Superior temporal gyrus (tissue), 1 donor: ENCODE data around the gene ADGRV1.

Source experiments
- DNase-seq: peaks from one replicate; pipeline ENCODE4 v3.0.0-alpha.2; 2016; ENCODE audit errors: extremely low spot score

Gene ADGRV1

DNA sequence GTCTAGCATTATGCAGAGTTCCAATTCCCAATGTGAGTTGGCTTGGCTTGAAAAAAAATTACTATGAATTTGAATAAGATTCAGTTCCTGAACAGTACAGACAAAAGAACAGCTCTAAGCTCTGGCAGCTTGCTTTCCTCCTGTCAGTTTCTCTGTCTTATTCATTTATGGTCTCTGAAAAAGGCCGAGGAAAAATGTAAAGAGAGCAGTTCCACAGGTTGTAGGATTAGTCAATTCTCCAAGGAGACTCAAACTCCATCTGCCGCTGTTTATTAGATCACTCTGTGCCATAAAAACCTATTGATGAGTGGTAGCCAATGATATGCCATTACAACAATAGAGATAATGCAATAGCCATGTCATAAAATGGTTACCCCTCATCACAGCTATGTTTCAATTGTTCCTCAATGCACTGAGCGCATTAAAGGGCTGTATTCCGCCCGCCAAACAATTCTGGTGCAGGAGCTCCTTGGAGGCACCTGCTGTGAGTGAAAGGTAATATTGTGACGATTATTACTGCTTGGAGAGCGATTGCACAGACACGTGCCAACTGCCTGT is 636.3 kb downstream of the ADGRV1 start:
- no peak for DNase-seq

- DNase-seq, result no peak
Observed at GRCh38 chr5:91200692-91201091, 642.1 kb downstream of the ADGRV1 start.

DNA sequence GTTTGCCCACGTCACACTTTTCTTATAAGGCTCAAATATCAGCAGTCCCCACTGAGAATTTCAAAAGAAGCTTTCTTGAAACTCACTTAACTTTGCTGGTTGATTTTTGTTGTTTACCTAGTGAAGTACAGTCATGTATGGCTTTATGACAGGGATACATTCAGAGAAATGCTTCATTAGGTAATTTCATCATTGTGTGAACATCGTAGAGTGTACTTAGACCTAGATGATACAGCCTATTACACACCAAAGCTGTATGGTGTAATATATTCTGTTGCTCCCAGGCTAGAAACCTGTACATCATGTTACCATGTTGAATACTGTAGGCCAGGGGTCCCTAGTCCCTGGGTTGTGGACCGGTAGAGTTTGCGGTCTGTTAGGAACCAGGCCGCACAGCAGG is 647.5 kb downstream of the ADGRV1 start:
- DNase-seq, result no peak

DNA sequence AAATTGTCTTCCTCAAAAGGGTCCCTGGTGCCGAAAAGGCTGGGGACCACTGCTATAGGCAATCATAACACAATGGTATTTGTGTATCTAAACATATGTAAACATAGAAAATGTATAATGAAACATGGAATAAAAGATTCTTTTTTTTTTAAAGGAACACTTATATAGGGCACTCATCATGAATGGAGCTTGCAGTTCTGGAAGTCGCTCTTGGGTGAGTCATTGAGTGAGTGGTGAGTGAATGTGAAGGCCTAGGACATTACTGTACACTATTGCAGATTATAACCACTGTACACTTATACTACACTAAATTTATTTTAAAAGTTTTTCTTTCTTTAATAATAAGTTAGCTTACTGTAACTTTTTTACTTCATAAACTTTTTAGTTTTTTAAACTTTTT is 648.1 kb downstream of the ADGRV1 start:
- DNase-seq, result no peak

DNA sequence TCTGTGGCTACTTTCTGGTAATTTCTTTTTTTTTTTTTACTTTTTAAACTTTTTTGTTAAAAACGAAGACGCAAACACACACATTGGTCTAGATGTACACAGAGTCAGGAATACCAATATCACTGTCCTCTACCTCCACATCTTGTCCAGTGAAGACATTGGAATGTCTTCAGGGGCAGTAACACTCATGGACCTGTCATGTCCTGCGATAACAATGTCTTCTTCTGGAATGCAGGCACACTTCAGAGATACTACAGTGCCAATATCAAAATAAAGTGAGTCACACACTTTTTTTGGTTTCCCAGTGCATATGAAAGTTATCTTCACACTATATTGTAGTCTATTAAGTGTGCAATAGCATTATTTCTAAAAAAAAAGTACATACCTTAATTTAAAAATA is 648.7 kb downstream of the ADGRV1 start:
- DNase-seq, result no peak

DNA sequence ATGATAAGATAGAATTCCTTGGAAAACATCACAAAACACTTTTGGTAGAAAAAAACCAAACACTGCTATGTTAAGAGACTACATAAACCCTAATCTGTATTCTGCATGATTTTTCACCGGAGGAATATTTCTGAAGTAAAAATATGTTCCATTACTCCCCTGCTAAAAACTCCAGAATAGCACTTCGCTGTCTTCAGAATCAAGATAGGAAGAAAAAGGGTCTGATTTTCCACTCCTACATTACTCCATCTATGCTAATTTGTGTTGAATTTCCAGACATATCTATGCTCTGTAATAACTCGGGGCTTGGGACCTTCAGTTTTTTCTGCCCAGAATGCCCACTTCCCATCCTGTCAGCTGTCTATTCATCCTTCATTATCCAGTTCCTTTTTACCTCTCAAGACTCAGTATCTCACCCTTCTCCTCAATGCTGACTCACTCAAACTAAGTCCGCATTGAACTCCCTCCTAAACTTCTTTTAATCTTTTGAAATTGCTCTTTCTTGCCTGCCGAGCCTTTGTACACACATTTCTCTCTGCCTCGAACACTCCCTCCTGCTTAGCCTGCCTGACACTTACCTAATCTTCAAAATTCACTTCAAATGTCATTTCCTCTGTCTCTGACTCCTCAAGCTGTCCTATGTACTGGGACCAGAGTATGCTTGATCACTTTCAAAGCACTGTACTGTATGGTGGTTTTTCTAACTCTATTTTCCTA is 653.6 kb downstream of the ADGRV1 start:
- DNase-seq, result no peak

DNA sequence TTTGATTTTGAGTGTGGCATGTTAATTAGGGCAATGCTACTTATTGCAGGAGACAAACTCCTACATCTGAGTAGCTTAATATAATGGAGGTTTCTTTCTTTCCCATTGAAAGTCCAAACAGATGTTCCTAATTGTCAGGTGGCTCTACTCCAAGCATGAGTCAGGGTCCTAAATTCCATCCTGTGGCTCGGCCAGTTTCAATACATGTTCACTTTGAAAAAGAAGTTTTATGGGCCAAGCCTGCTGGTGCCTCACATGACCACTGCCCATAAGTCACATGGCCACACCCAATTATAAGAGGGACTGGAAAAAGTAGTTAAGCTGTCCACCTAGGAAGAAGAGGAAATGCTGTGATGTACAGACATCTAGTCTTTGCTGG is 654.1 kb downstream of the ADGRV1 start:
- no peak for DNase-seq
